22Rv1 (cell line): ENCODE measurements around the gene TMEM131.

Experiments used
- H3K27ac ChIP-seq: fragments of 450-650 bp; 2 replicates; pipeline ENCODE4 v1.5.1; 2017
- CTCF ChIP-seq: fragments of 450-650 bp; IDR thresholded peaks from 2 replicates; pipeline ENCODE4 v1.5.1; 2017; ENCODE audit warnings: mild to moderate bottlenecking
- ZFX ChIP-seq: fragments of 450-650 bp; IDR thresholded peaks from 2 replicates; pipeline ENCODE4 v1.6.1; 2017; ENCODE audit warnings: antibody characterized with exemption, borderline replicate concordance

The TMEM131 gene

GRCh38 chr2:97734061-97735051 lies 261.4 kb downstream of the TMEM131 start:
- H3K27ac ChIP-seq: no peak overlapping the region
- TF ChIP-seq ZFX (no peak), CTCF (no peak)

- no peak overlapping the region for H3K27ac ChIP-seq
- TF ChIP-seq CTCF (no peak), ZFX (no peak)
Observed at GRCh38 chr2:97733341-97734035, 262.3 kb downstream of the TMEM131 start.

- TF ChIP-seq CTCF: no peak
- TF ChIP-seq ZFX: no peak
Observed at GRCh38 chr2:97732436-97733340, 263.1 kb downstream of the TMEM131 start.

GRCh38 chr2:97731274-97732020 lies 264.3 kb downstream of the TMEM131 start:
- TF ChIP-seq ZFX (no peak), CTCF (no peak)

More at GRCh38 chr2:97732436-97733340, 263.1 kb downstream of the TMEM131 start:
- H3K27ac ChIP-seq: no peak overlapping the region

GRCh38 chr2:97730245-97730644 lies 265.5 kb downstream of the TMEM131 start:
- no peak for TF ChIP-seq ZFX
- no peak for TF ChIP-seq CTCF
- no peak overlapping the region for H3K27ac ChIP-seq

More at GRCh38 chr2:97731274-97732020, 264.3 kb downstream of the TMEM131 start:
- H3K27ac ChIP-seq: no peak overlapping the region

- TF ChIP-seq CTCF (no peak), ZFX (no peak)
- no peak overlapping the region for H3K27ac ChIP-seq
Observed at GRCh38 chr2:97728091-97728731, 267.5 kb downstream of the TMEM131 start.
